Natural killer cell (primary cell): Measurements from ENCODE around the gene HOXD8. TPM values are rescaled to one million over a fixed set of nuclear protein-coding genes. Genes with fewer than 3 reads are reported as not detected.

Experiments used
- ATAC-seq, 3 donors: fragments of 150-1000 bp in 2 of 3; fragments of 200-7000 bp in 1 of 3; cut with Tn5 transposase; 1 replicate in 1 of 3; 2 replicates in 2 of 3; pipeline ENCODE4 v1.10.0; 2021; ENCODE audit warnings: mild to moderate bottlenecking in 2 of 3, moderate library complexity in 2 of 3
- DNase-seq, 2 donors: peaks; one replicate each; pipeline versions ENCODE4 v3.0.0 to v3.0.0-alpha.2; 2013 to 2021; ENCODE audit warnings: mixed read lengths in 1 of 2
- H3K27ac ChIP-seq: one replicate; pipeline ENCODE4 v1.5.1; 2013; ENCODE audit warnings: mild to moderate bottlenecking, low read length
- H3K27me3 ChIP-seq: one replicate; pipeline ENCODE4 v1.6.1; 2013; ENCODE audit warnings: low read length; ENCODE audit not compliant: control insufficient read depth, insufficient read depth
- H3K36me3 ChIP-seq: one replicate; pipeline ENCODE4 v1.6.1; 2013; ENCODE audit warnings: low read length; ENCODE audit not compliant: control insufficient read depth, insufficient read depth
- H3K4me1 ChIP-seq: one replicate; pipeline ENCODE4 v1.6.1; 2013; ENCODE audit warnings: low read length; ENCODE audit not compliant: control insufficient read depth, insufficient read depth
- H3K4me3 ChIP-seq: one replicate; pipeline ENCODE4 v1.5.1; 2013; ENCODE audit warnings: low read length
- H3K9me3 ChIP-seq: one replicate; pipeline ENCODE4 v1.6.1; 2013; ENCODE audit warnings: low read length; ENCODE audit not compliant: control insufficient read depth, insufficient read depth
- H3K27ac Mint-ChIP-seq, 2 donors: one replicate each; pipeline ENCODE4 v1.8.0; 2022; ENCODE audit warnings: mild to moderate bottlenecking in 2 of 2, mixed read lengths in 2 of 2, moderate library complexity in 1 of 2
- H3K27me3 Mint-ChIP-seq, 2 donors: one replicate each; pipeline ENCODE4 v1.8.0; 2022; ENCODE audit warnings: low read depth in 2 of 2, mixed read lengths in 2 of 2
- H3K36me3 Mint-ChIP-seq: one replicate; pipeline ENCODE4 v1.8.0; 2022; ENCODE audit warnings: mixed read lengths
- H3K4me1 Mint-ChIP-seq, 2 donors: one replicate each; pipeline ENCODE4 v1.8.0; 2022; ENCODE audit warnings: mixed read lengths in 2 of 2
- H3K4me3 Mint-ChIP-seq: one replicate; pipeline ENCODE4 v1.8.0; 2022; ENCODE audit warnings: mild to moderate bottlenecking, moderate library complexity, mixed read lengths
- H3K9me3 Mint-ChIP-seq, 2 donors: one replicate each; pipeline ENCODE4 v1.8.0; 2022; ENCODE audit warnings: mixed read lengths in 2 of 2
- WGBS: methylation state at CpG from one replicate; pipeline ENCODE4 v1.1.7; 2013; ENCODE audit warnings: missing lambda C conversion rate; ENCODE audit not compliant: insufficient coverage; 5-methylcytosine and 5-hydroxymethylcytosine counted together
- intact Hi-C: fragments of 100-400 bp; cut with micrococcal nuclease; formaldehyde crosslinking; loops from one replicate; pipeline ENCODE4 v1.14.2; 2022
- total RNA-seq, 4 donors: library from RNA; stranded (reverse); fragments of 120-200 nt in 1 of 4; gene quantifications; one replicate each; pipeline versions ENCODE4 v1.2.3 to v1.2.4, GENCODE V29; 2013 to 2022
- TF ChIP-seq, protein P1 (sequence below): fragments of 200-600 bp; IDR thresholded peaks from one replicate; pipeline ENCODE4 v1.8.0; 2022; ENCODE audit warnings: antibody characterized with exemption

The HOXD8 gene
- total RNA-seq, 3 donors from 2014 or later (not counting 1 experiment from before 2014, with no cell fraction given) = not detected

DNA sequence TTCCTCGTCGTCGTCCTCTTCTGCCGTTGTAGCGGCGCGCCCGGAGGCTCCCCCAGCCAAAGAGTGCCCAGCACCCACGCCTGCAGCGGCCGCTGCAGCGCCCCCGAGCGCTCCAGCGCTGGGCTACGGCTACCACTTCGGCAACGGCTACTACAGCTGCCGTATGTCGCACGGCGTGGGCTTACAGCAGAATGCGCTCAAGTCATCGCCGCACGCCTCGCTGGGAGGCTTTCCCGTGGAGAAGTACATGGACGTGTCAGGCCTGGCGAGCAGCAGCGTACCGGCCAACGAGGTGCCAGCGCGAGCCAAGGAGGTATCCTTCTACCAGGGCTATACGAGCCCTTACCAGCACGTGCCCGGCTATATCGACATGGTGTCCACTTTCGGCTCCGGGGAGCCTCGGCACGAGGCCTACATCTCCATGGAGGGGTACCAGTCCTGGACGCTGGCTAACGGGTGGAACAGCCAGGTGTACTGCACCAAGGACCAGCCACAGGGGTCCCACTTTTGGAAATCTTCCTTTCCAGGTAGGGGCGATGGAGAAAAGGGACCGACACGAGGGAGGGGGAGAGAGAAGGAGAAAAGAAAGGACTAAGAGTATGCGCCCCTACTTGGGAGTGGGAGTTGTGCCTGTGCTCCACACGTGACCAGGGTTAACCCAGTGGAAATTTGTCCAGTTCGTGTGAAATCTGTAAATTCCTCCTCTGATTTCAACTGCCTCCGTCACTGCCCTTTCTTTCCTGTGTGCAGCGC is 36.2 kb upstream of the HOXD8 start:
- Mint-ChIP-seq H3K27me3 (peaks cover 73 to 87% of the 10 kb centered on the region in 2 donors), H3K36me3 (peaks cover 6% of the 10 kb centered on the region), H3K27ac (peak overlapping the region in 1 of 2 donors; percentile 35), H3K9me3 (no peaks in the 10 kb centered on the region), H3K4me3 (peak overlapping the region; percentile 14), H3K4me1 (peaks cover 21 to 42% of the 10 kb centered on the region in 2 donors)
- ATAC-seq (peak in 1 of 3 donors; percentile 14), DNase-seq (no peak)
- Histone ChIP-seq H3K36me3 (no peaks in the 10 kb centered on the region), H3K4me1 (peaks cover 25% of the 10 kb centered on the region), H3K9me3 (peaks cover 2% of the 10 kb centered on the region), H3K27ac (no peak overlapping the region), H3K4me3 (no peak overlapping the region), H3K27me3 (peaks cover 88% of the 10 kb centered on the region)
- TF ChIP-seq, protein P1, sequence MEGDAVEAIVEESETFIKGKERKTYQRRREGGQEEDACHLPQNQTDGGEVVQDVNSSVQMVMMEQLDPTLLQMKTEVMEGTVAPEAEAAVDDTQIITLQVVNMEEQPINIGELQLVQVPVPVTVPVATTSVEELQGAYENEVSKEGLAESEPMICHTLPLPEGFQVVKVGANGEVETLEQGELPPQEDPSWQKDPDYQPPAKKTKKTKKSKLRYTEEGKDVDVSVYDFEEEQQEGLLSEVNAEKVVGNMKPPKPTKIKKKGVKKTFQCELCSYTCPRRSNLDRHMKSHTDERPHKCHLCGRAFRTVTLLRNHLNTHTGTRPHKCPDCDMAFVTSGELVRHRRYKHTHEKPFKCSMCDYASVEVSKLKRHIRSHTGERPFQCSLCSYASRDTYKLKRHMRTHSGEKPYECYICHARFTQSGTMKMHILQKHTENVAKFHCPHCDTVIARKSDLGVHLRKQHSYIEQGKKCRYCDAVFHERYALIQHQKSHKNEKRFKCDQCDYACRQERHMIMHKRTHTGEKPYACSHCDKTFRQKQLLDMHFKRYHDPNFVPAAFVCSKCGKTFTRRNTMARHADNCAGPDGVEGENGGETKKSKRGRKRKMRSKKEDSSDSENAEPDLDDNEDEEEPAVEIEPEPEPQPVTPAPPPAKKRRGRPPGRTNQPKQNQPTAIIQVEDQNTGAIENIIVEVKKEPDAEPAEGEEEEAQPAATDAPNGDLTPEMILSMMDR = no peak
- intact Hi-C loops = no loop called here
- WGBS = 5% methylated on average over 53 of the region's 53 CpGs

DNA sequence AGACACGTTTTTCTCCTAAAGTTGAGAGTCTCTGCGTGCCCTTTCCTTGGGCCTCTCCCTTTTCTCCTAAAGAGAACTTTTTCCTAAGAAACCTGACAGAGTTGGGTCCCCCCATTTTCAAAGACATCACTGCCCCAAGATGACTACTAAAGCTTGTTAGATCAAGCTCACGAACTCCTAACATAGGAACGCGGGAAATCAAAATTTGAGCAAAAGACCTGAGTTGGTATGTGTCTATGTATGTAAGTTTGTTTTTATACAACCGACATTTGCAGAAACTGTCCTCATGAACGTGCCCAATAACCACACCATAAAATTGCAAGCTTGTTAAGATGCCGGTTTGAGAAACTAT is 35.6 kb upstream of the HOXD8 start:
- Mint-ChIP-seq H3K4me3 (peak overlapping the region; percentile 14), H3K36me3 (peaks cover 6% of the 10 kb centered on the region), H3K27me3 (peaks cover 75 to 82% of the 10 kb centered on the region in 2 donors), H3K9me3 (no peaks in the 10 kb centered on the region), H3K4me1 (peaks cover 18 to 39% of the 10 kb centered on the region in 2 donors), H3K27ac (peak overlapping the region in 1 of 2 donors; percentile 35)
- Histone ChIP-seq H3K4me1 (peaks cover 24% of the 10 kb centered on the region), H3K27me3 (peaks cover 88% of the 10 kb centered on the region), H3K27ac (no peak overlapping the region), H3K36me3 (no peaks in the 10 kb centered on the region), H3K4me3 (no peak overlapping the region), H3K9me3 (peaks cover 2% of the 10 kb centered on the region)
- WGBS = 4% methylated on average over 4 of the region's 8 CpGs
- DNase-seq (no peak), ATAC-seq (no peak)
- TF ChIP-seq, protein P1 = no peak
- intact Hi-C loops = no loop called here

DNA sequence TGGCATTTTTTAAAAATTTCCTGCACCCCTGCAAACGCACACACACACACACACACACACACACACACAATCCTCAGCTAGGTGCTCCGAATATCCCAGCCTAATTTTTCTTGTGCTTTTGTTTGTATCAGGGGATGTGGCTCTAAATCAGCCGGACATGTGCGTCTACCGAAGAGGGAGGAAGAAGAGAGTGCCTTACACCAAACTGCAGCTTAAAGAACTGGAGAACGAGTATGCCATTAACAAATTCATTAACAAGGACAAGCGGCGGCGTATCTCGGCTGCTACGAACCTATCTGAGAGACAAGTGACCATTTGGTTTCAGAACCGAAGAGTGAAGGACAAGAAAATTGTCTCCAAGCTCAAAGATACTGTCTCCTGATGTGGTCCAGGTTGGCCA is 35.2 kb upstream of the HOXD8 start:
- peaks cover 6% of the 10 kb centered on the region for H3K36me3 Mint-ChIP-seq
- no peak overlapping the region for H3K4me3 Mint-ChIP-seq
- no peak for DNase-seq
- no peaks in the 10 kb centered on the region for H3K36me3 ChIP-seq
- H3K27me3 ChIP-seq = peaks cover 88% of the 10 kb centered on the region
- TF ChIP-seq, protein P1 = no peak
- H3K9me3 ChIP-seq = peaks cover 2% of the 10 kb centered on the region
- ATAC-seq = no peak
- peaks cover 74 to 77% of the 10 kb centered on the region in 2 donors for H3K27me3 Mint-ChIP-seq
- H3K4me1 Mint-ChIP-seq = peaks cover 18 to 39% of the 10 kb centered on the region in 2 donors
- intact Hi-C loops = no loop called here
- no peak overlapping the region for H3K27ac ChIP-seq
- H3K4me3 ChIP-seq = no peak overlapping the region
- peaks cover 24% of the 10 kb centered on the region for H3K4me1 ChIP-seq
- no peaks in the 10 kb centered on the region for H3K9me3 Mint-ChIP-seq
- H3K27ac Mint-ChIP-seq = no peak overlapping the region
- WGBS = 6% methylated on average over 11 of the region's 12 CpGs
